Tibial nerve (tissue), 4 donors: ENCODE results near the gene GPC6.

ENCODE experiments used
- CTCF ChIP-seq, 5 experiments: fragments of 200-600 bp in 3 of 5; fragments of 450-650 bp in 2 of 5; sonication (generic) in 3 of 5; IDR thresholded peaks; one replicate each; pipeline ENCODE4 v1.5.1; 2016 to 2019; ENCODE audit warnings: antibody characterized with exemption in 5 of 5, mild to moderate bottlenecking in 3 of 5, moderate library complexity in 2 of 5
- EP300 ChIP-seq, 2 donors: sonication (generic); formaldehyde crosslinking; IDR thresholded peaks; one replicate each; pipeline ENCODE4 v1.6.1; 2017; ENCODE audit warnings: antibody characterized with exemption in 2 of 2, mild to moderate bottlenecking in 1 of 2
- POLR2A ChIP-seq, 2 donors: fragments of 450-650 bp; IDR thresholded peaks; one replicate each; pipeline ENCODE4 v1.6.1; 2017; ENCODE audit warnings: antibody characterized with exemption in 2 of 2, mild to moderate bottlenecking in 2 of 2, moderate library complexity in 2 of 2

- TF ChIP-seq CTCF (IDR thresholded peaks at IDR 0.05) = no peak
- TF ChIP-seq EP300 (IDR thresholded peaks at IDR 0.05) = no peak
- TF ChIP-seq POLR2A (IDR thresholded peaks at IDR 0.05) = no peak
These were observed 335.1 kb downstream of the GPC6 start for GRCh38 chr13:93561576-93562225.
